ENCODE data around the gene PARS2. TPM values are rescaled to one million over a fixed set of nuclear protein-coding genes. Genes with fewer than 3 reads are reported as not detected.

Gene PARS2
- total RNA-seq, 1 donor from 2014 or later, result 4.0 TPM

- no peak for TF ChIP-seq CTCF (IDR thresholded peaks at IDR 0.05)
- no peak overlapping the region for H3K27ac Mint-ChIP-seq (ENCODE audit: unreplicated experiment)
- no peak overlapping the region for H3K4me3 Mint-ChIP-seq (ENCODE audit: unreplicated experiment)
- no peaks in the 10 kb centered on the region for H3K36me3 Mint-ChIP-seq (ENCODE audit: low read depth)
- DNase-seq (ENCODE audit: low spot score), result peak; percentile 59
- no peaks in the 10 kb centered on the region for H3K9me3 Mint-ChIP-seq (ENCODE audit: low read depth)
- H3K4me1 Mint-ChIP-seq (ENCODE audit: low read depth), result no peaks in the 10 kb centered on the region
- peaks cover 4% of the 10 kb centered on the region for H3K27me3 Mint-ChIP-seq (ENCODE audit: low read depth)
Observed at GRCh38 chr1:54811739-54812655, 47.7 kb upstream of the PARS2 start.

- Mint-ChIP-seq H3K36me3 (ENCODE audit: low read depth) (no peaks in the 10 kb centered on the region), H3K9me3 (ENCODE audit: low read depth) (no peaks in the 10 kb centered on the region), H3K4me1 (ENCODE audit: low read depth) (no peaks in the 10 kb centered on the region), H3K4me3 (ENCODE audit: unreplicated experiment) (no peak overlapping the region), H3K27ac (ENCODE audit: unreplicated experiment) (no peak overlapping the region), H3K27me3 (ENCODE audit: low read depth) (no peaks in the 10 kb centered on the region)
- TF ChIP-seq CTCF (IDR thresholded peaks at IDR 0.05), result no peak
- peak; percentile 13 for DNase-seq (ENCODE audit: low spot score)
Observed at GRCh38 chr1:54811066-54811465, 46.7 kb upstream of the PARS2 start.

GRCh38 chr1:54810153-54810942 is 46.0 kb upstream of the PARS2 start:
- H3K36me3 Mint-ChIP-seq (ENCODE audit: low read depth), result no peaks in the 10 kb centered on the region
- H3K9me3 Mint-ChIP-seq (ENCODE audit: low read depth), result no peaks in the 10 kb centered on the region
- TF ChIP-seq CTCF (IDR thresholded peaks at IDR 0.05), result peak; percentile 92
- H3K27ac Mint-ChIP-seq (ENCODE audit: unreplicated experiment), result no peak overlapping the region
- DNase-seq (ENCODE audit: low spot score), result peak; percentile 83
- H3K4me1 Mint-ChIP-seq (ENCODE audit: low read depth), result no peaks in the 10 kb centered on the region
- H3K27me3 Mint-ChIP-seq (ENCODE audit: low read depth), result no peaks in the 10 kb centered on the region
- H3K4me3 Mint-ChIP-seq (ENCODE audit: unreplicated experiment), result no peak overlapping the region

GRCh38 chr1:54809496-54810074 is 45.3 kb upstream of the PARS2 start:
- Mint-ChIP-seq H3K27ac (ENCODE audit: unreplicated experiment) (no peak overlapping the region), H3K27me3 (ENCODE audit: low read depth) (no peaks in the 10 kb centered on the region), H3K4me1 (ENCODE audit: low read depth) (no peaks in the 10 kb centered on the region), H3K36me3 (ENCODE audit: low read depth) (no peaks in the 10 kb centered on the region), H3K4me3 (ENCODE audit: unreplicated experiment) (no peak overlapping the region), H3K9me3 (ENCODE audit: low read depth) (no peaks in the 10 kb centered on the region)
- peak; percentile 39 for DNase-seq (ENCODE audit: low spot score)
- TF ChIP-seq CTCF (IDR thresholded peaks at IDR 0.05), result no peak
